Right kidney (tissue), 1 donor: Measurements from ENCODE around the gene RPTN.
"Not testable (repeated sequence)": the region's sequence is repeated elsewhere in the genome, so short reads cannot be mapped to it uniquely, and the experiment has no call there.

Experiments
- DNase-seq: peaks from one replicate; pipeline ENCODE4 v3.0.0-alpha.2; 2016

Gene RPTN

DNA sequence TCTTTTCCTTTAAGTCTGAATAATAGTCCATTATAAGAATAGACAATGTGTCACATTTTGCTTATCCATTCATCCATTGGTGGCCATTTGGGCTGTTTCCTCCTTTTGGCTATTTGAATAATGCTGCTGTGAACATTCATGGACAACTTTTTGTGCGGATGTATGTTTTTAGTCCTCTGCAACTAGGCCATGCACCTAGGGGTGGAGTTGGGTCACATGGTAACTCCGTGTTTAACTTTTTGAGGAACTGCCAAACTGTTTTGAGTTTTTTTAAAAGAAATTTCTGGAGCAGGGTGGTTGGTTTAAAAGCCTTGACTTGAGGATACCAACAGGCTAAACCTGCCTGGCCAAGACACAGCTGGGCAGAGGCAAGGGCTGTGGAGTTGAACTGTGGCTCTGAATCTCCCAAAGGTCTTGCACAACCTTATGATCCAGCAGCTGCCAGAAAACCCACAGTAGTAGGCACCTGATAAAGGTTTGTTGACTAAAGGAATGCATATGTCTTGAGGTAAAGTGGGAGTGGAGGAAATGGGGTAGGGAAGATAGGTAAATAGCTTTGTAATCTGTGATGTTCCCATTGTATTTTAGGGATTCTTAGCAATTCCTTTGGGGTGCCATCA, 5.6 kb upstream of the RPTN start:
- DNase-seq, result no peak

DNA sequence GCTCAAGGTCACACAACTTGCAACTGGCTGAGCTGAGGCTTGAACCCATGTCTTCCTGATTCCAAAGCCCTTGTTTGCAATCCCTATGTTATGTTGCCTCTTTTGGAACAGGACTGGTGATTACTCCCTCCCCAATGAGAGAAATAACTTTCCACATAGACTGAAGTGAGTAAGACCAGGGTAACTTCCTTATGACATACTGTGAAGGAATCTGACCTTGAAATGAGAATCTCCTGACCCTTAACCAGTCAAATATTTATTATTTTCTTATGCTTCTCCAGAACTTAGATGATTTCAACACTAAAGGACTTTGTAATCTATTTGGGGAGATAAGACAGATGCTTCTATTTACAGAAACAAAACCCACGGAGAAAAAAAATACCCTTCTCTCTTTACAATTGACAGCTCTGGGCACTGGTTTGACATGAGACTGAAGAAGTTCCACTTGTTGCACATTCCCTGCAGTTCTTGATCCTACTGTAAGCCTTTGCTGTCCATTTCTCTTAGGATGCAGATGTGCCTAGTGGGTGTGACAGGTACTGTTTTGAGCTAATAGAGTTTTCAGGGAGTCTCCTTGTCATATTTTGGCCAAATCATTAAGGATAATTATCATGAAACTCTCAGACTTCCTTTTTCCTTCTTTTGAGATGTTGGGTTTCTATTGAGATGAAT, 3.9 kb upstream of the RPTN start:
- DNase-seq, result no peak

DNA sequence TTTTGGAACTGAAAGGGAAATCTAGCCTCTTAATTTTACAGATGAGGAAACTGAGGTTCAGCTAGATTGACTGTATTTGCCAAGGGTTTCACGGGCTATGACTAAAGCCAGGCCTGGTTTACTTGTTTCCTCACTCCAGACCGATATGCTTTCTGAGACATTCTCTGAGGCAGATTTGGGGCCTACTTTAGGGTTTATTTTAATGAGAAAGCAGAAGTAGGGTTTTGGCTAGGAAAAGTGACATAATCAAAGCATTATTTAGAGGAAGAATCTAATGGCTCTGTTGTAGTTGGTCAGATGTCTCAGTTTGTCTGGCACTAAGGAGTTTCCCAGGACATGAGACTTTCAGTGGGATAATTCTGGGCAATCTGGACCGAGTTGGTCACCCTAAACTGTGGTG, 1.5 kb upstream of the RPTN start:
- DNase-seq, result no peak

DNA sequence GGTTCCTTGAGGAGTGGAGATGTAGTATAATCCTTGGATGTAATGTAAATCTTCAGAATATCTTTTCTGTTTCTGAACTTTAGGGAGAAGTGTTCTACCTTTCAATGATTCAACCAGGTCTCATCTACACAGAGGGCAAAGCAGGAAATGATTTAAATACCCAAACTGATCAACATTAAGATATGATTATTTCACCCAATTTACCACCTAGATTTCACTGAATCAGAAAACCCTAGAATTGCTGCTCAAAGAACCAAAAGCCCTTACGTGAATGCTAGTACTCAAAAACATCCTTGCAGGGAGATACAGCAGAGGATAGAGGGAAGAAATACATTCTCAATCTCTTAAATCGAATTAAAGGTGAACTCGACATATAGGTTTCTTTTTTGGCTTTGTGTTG, 5.0 kb downstream of the RPTN start:
- no peak for DNase-seq

DNA sequence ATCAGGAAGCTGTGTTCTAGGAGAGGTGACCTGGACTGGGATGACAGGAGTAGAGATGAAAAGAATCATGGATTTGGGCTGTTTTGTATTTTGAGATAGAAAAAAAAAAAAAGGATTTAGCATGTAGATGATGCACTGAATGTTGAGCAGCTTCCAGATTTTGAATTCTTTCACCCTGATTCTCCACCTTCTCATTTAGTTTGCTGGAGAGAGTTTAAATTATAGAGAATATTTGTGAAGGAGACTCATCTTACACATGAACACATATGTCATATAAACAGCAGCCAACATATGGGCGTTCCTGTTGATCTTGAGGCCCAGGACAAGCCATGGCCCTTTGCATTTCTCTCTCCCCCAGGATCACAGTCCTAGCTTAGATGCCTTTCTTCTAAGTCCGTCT, 7.4 kb downstream of the RPTN start:
- no peak for DNase-seq

DNA sequence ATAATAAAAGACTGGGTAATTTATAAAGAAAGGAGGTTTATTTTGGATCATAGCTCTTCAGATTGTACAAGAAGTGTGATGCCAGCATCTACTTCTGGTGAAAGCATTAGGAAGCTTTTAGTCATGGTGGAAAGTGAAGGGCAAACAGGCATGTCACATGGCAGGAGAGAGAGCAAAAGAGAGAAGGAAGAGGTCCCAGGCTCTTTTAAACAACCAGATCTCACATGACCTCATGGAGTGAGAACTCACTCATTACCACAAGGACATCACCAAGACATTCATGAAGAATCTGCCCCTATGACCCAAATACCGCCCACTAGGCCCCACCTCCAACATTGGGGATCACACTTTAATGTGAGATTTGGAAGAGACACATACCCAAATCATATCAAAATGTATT, 10.0 kb downstream of the RPTN start:
- no peak for DNase-seq

DNA sequence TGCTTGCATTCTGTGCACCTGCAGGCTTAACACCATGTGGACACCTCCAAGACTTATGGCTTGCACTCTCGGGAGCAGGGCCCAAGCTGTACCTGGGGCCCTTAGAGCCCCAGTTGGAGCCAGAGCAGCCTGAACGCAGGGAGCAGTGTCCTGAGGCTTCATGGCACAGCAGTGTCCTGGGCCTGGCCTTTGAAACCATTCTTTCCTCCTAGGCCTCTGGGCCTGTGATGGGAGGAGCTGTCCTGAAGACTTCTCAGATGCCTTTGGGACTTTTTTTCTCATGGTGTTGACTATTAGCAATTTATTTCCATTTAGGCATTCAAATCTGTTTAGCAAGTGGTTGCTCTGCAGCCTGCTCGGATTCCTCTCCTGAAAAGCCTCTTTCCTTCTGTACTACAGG, 11.0 kb downstream of the RPTN start:
- DNase-seq, result no peak

DNA sequence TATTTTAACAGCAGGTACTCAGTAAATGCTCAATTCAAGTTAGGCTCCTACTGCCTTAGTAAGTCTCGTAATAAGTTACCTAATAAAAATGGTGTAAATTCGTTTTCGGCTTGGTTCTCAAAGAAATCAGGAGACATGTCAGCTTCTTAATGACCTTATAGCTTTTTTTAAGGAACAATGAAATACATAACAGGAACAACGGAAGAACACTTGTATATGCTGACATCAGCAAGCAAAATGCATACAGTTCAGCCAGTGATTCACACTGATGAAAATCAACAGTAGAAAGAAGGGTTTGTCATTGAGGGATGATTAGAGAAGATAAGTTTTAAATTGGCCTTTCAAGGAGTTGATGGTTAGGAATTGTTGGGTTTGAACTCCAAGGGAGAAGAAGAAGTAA, 13.3 kb downstream of the RPTN start:
- no peak for DNase-seq

DNA sequence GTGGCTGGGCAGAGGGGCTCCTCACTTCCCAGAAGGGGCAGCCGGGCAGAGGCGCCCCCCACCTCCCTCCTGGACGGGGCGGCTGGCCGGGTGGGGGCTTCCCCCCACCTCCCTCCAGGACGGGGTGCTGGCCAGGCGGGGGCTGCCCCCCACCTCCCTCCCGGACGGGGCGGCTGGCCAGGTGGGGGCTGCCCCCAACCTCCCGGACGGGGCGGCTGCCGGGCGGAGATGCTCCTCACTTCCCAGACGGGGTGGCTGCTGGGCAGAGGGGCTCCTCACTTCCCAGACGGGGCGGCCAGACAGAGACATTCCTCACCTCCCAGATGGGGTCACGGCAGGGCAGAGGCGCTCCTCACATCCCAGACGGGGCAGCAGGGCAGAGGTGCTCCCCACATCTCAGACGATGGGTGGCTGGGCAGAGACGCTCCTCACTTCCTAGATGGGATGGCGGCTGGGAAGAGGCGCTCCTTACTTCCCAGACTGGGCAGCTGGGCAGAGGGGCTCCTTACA, 14.3 kb downstream of the RPTN start:
- DNase-seq, result not testable (repeated sequence)

DNA sequence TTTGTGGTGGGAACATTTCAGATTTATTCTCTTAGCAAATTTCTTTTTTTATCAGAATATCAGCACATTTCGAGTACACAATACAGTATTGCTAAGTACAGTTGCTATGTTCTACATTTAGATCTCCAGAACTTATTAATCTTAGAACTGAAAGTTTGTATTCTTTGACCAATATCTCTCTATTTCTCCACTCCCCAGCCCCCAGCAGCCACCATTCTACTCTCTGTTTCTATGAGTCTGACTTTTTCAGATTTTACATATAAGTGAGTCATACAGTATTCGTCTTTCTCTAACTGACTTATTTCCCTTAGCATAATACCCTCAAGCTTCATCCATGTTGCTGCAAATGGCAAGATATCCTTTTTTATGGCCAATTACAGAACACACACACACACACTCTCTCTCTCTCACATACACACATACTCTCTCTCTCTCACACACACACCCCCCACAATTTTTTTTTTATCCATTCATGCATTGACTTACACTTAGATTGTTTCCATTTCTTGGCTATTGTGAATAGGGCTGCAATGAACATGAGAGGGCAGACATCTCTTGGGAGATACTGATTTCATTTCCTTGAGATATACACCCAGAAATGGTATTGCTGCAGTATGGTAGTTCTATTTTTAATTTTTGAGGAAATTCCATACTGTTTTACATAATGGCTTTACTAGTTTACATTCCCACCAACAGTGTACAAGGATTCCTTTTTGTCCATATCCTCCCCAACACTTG, 15.7 kb downstream of the RPTN start:
- no peak for DNase-seq

DNA sequence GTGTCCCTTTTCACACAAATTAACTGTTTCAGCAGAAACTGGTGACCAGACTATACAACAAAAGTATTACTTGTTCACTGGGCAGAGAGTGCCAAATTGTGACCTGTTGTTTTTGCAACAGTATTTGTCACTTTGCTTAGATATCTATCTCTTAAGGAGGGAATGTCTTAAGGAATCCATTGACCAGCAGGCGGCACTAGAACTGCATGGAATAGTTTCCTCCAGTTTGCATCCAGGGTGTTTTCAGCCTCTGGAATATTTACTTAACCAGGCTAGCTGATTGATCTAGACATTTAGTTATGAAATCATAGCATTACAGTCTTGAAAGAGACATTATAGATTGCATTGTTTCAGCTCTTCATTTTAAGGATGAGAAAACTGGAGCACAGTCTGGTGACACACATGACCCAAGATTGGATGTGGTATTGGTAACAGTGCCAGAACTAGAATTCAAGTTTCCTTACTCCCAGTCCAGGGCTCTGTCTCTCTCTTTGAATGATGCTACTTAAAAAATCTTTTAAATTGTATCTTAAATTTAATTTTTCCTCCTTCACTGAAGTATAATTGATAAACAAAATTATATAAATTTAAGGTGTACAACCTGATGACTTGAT, 16.9 kb downstream of the RPTN start:
- DNase-seq, result peak; percentile 20

DNA sequence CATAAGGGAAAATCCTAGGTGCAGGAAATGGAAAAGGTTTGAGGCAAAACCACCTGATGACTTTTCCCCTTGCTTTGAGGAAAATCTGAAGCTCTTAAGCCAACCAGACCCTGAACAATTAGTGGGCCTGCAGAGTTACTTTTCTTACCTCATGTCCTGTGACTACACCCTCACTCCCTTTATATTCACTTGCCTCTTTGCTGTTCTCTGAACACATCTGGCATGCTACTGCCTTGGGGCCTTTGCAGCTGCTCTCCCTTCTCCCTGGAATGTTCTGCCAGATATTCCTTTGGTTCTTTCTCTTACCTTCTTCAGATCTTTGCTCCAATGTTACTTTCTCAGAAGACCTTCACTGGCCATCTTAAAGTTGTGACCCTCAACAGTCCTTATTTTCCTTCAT, 21.8 kb downstream of the RPTN start:
- DNase-seq, result no peak

DNA sequence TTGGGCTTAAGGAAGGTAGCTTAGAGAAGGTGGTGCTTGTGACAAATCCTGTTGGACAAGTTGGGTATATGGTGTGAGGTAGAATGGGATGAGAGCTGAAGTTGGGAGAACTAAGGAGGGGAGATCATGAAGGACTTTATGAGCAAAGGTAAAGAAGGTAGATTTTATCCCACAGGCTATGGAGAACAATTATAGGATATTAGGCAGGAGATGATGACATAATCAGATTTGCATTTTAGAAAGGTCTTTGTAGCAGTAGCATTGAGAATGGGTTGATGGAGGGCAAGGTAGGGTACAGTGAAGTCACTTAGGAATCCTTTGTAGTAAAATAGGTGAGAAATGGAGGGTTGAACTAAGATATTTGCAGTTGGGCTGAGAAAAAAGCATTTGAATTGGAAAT, 28.8 kb downstream of the RPTN start:
- no peak for DNase-seq

DNA sequence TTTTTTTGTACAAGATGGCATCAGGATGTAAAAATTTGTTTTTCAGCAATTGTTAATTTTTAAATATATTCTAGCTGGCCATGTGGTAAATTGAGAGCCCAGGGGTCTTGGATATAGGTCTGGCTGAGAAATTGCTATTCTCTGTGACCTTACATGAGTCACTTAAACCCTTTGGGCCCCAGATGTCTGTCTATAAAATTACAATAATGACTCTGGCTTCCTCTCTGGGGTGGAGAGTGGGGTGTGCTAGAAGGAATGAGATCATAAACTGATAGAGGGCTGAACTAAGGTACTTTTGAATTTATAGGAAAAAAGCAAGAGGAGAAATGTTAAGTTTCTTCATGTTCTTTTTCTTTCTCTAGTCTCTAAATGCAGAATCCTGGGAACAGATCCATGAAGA, 31.4 kb downstream of the RPTN start:
- DNase-seq, result no peak

DNA sequence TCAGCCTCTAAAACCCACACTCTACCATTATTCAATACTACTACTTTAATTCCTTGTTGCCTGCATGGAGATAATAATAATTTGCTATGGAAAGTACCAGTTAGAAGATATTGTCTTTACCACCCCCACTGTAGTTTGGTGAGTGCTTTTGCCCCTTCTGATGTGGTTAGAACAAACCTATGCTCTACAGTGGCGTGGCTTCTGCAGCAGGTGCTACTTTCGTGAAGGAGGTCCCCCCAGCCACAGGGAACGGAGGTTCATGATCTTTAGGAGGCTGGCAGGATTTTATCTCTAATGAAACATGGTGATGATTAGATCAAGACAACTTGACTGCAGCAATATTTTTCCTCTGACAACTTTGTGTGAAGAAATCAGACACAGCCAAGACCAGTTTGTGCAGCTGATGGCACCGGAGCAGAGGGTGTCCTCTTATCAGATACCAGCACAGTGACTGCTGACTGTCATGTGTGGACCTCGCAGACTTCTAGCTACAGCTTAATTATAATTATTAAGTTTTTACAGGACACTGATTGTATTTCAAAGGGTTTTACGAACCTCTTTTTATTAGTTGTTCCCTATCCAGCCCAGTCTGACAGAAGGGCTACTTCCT, 33.1 kb downstream of the RPTN start:
- no peak for DNase-seq

DNA sequence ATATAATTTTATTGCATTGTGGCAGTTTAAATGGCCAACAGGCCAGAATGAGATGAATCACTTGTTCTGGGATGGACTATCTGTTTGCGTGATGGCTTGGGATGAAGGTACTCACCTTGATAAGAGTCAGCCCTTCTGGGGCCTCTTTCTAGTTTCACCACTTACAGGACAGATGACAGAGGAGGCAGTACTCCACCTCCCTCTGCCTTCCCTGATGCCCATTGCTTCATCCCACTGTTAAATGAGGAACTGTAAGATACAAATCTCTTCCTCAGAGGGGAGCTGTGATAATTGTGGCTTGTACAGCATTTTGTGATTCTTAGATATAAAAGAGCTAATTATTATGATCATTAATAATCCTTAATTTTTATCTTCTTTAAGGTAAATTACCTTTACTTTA, 40.1 kb downstream of the RPTN start:
- no peak for DNase-seq

DNA sequence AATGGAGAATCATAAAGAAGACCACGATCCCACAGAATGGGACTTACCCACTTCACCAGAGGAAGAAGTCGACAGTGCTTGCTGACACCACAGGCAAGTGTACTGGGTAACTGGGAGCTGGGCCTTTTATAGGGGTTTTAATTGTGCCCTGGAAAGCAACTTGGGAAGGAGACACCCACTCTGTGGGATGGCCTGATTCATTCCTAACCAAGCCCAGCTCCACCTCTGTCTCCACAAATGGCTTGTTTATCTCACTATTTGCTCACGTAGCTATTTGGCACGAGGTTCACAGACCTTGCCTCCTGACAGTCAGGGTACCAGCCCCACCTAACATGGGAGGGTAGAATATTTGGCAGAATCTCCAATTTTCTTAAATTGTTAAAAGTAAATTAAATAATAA, 43.7 kb downstream of the RPTN start, which contains the start of gene TCHH:
TSS of gene TCHH (minus strand) at position 101 of the 400 bp plus-strand sequence. CDS start 1,364 bp downstream, outside the sequence.
- no peak for DNase-seq

DNA sequence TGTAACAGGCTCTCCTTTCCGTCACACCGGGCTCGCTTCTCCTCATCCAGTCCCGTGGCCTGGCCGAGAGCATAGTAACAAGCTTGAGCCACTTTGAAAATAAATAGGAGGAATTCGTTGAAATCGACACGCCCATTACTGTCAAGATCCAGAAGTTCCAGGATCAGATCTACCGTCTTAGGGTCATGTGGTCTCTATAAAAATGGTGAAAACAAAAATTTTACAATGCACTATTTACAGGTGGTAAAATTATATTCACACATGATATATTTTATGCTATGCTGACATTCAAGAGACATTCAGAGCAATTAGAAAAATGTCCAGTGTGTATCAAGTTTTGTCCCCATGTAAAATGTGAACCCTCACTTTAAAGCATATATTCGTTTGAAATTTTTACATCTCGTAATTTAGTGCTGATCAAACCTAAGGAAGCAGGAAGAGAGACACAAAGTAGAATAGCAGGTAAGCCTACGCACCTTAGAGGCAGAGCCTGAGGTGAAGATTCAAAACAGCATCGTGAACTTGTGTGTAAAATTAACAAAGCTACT, 46.1 kb downstream of the RPTN start:
- no peak for DNase-seq

DNA sequence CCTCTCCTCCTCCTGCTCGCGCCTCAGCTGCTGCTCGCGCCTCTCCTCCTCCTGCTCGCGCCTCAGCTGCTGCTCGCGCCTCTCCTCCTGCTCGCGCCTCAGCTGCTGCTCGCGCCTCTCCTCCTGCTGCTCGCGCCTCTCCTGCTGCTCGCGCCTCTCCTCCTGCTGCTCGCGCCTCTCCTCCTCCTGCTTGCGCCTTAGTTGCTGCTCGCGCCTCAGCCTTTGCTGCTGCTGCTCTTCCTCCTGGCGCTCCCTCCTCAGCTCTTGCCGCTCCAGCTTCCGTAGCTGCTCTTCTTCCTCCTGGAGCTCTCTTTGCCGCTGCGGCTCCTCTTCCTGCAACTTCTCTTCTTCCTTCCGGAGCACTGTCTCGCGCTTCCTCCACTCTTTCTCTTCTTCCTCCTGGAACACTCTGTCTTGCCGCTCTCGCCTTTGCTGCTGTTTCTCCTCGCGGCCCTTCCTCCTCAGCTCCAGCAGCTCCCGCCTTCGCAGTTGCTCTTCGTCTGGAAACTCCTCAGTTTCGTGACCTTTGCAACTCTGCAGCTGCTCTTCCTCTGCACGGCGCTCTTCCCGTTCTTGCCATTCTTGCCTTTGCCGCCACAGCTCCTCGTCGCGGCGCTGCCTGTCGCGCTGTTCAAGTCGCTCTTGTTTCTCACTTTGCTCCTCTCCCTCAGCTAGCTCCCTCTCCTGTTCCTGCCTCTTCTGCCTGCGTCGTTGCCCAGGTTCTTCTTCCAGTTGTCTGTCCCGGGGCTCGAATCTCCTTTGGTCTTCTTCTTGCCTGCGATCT, 46.7 kb downstream of the RPTN start:
- peak; percentile 51 for DNase-seq

DNA sequence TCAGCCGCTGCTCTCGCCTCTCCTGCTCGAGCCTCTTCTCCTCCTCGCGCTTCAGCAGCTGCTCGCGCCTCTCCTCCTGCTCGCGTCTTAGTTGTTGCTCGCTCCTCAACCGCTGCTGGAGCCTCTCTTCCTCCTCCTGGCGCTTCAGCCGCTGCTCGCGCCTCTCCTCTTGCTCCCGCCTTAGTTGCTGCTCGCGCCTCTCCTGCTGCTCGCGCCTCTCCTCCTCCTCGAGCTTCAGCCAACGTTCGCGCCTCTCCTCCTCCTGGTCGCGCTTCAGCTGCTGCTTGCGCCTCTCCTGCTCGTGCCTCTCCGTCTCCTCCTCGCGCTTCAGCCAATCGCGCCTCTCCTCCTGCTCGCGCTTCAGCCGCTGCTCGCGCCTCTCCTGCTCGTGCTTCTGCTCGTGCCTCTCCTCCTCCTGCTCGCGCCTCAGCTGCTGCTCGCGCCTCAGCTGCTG, 47.5 kb downstream of the RPTN start:
- no peak for DNase-seq

DNA sequence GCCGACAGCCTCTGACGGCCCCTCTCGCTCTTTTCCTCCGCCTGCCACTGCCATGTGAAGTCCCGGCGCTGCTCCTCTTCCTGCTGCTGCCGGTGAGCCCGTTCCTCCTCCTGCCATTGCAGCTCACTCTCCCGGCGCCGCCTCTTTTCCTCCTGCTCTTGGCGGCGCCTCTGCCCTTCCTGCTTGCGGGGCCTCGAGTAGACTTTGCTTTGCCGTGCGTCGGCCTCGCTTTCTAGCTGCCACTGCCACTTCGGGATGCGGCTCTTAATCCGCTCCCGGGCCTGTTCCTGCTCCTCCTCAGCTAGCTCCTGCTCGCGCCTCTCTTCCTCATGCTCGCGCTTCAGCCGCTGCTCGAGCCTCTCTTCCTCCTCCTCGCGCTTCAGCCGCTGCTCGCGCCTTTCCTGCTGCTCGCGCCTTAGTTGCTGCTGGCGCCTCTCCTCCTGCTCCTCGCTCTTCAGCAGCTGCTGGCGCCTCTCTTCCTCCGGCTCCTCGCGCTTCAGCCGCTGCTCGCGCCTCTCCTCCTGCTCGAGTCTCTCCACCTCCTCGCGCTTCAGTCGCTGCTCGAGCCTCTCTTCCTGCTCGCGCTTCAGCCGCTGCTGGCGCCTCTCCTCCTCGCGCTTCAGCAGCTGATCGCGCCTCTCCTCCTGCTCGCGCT, 48.0 kb downstream of the RPTN start:
- DNase-seq, result peak; percentile 83
